HepG2 (cell line): ENCODE results near the gene CRISPLD2. TPM values are rescaled to one million over a fixed set of nuclear protein-coding genes. Genes with fewer than 3 reads are reported as not detected.

ENCODE experiments used
- ATF2 ChIP-seq: sonication (generic); formaldehyde crosslinking; IDR thresholded peaks from 2 replicates; pipeline ENCODE4 v1.4.0; 2020; ENCODE audit warnings: missing genetic modification reagents
- CENPX ChIP-seq: sonication (generic); formaldehyde crosslinking; IDR thresholded peaks from 2 replicates; pipeline ENCODE4 v1.9.0; 2021; ENCODE audit warnings: mild to moderate bottlenecking, missing genetic modification reagents, moderate library complexity
- DMTF1 ChIP-seq: sonication (generic); formaldehyde crosslinking; IDR thresholded peaks from 2 replicates; pipeline ENCODE4 v1.4.0; 2020; ENCODE audit warnings: mild to moderate bottlenecking, missing genetic modification reagents
- FOXP4 ChIP-seq: sonication (generic); formaldehyde crosslinking; IDR thresholded peaks from 2 replicates; pipeline ENCODE4 v1.4.0; 2020; ENCODE audit warnings: missing genetic modification reagents
- GATA4 ChIP-seq: sonication (generic); IDR thresholded peaks from 2 replicates; pipeline ENCODE4 v1.6.1; 2016; ENCODE audit warnings: antibody characterized with exemption, low read depth, borderline replicate concordance
- HMGXB4 ChIP-seq, 2 experiments: sonication (generic) in 1 of 2; formaldehyde crosslinking in 1 of 2; IDR thresholded peaks; 2 replicates each; pipeline versions ENCODE4 v1.4.0 to v1.6.1; 2018 to 2020; ENCODE audit warnings: missing genetic modification reagents in 2 of 2, borderline replicate concordance in 1 of 2, low read depth in 1 of 2, mild to moderate bottlenecking in 1 of 2, missing biosample characterization in 1 of 2
- MIER2 ChIP-seq: IDR thresholded peaks from 2 replicates; pipeline ENCODE4 v1.6.1; 2016; ENCODE audit warnings: missing biosample characterization, missing genetic modification reagents
- PRMT3 ChIP-seq: sonication (generic); formaldehyde crosslinking; IDR thresholded peaks from 2 replicates; pipeline ENCODE4 v1.8.1; 2022; ENCODE audit warnings: low read depth, mild to moderate bottlenecking, moderate library complexity, missing genetic modification reagents, borderline replicate concordance
- TEAD2 ChIP-seq: sonication (generic); formaldehyde crosslinking; IDR thresholded peaks from 2 replicates; pipeline ENCODE4 v1.9.0; 2021; ENCODE audit warnings: missing genetic modification reagents
- ZBTB49 ChIP-seq: sonication (generic); formaldehyde crosslinking; IDR thresholded peaks from 2 replicates; pipeline ENCODE4 v1.4.0; 2020; ENCODE audit warnings: missing genetic modification reagents, borderline replicate concordance
- ZNF232 ChIP-seq: sonication (generic); formaldehyde crosslinking; IDR thresholded peaks from 2 replicates; pipeline ENCODE4 v1.4.0; 2020; ENCODE audit warnings: missing genetic modification reagents, borderline replicate concordance
- ZNF501 ChIP-seq: sonication (generic); formaldehyde crosslinking; IDR thresholded peaks from 2 replicates; pipeline ENCODE4 v1.5.1; 2020; ENCODE audit warnings: mild to moderate bottlenecking, moderate library complexity, missing genetic modification reagents
- ZNF574 ChIP-seq: sonication (generic); formaldehyde crosslinking; IDR thresholded peaks from 2 replicates; pipeline ENCODE4 v1.4.0; 2020; ENCODE audit warnings: missing genetic modification reagents
- polyA plus RNA-seq, 8 experiments: library from polyadenylated mRNA; depleted of rRNA in 3 of 8; stranded (reverse) in 7 of 8; unstranded in 1 of 8; fragments of >200 nt; fragmentation: Illumina TruSeq in 4 of 8; extraction: Trizol in 4 of 8; gene quantifications; 2 replicates each; pipeline versions ENCODE4 v1.2.1 to v1.2.3, GENCODE V29; 2011 to 2016; ENCODE audit warnings: low read depth in 4 of 8, missing spikeins in 1 of 8, mixed read lengths in 1 of 8; ENCODE audit not compliant: insufficient read depth in 1 of 8
- total RNA-seq, 5 experiments: library from RNA; depleted of rRNA; stranded (reverse); fragments of >200 nt; fragmentation: Illumina TruSeq; extraction: Trizol; gene quantifications; 2 replicates each; pipeline ENCODE4 v1.2.3, GENCODE V29; 2016; ENCODE audit warnings: low read depth in 1 of 5

The CRISPLD2 gene
- total and polyA plus RNA-seq, 2 of the 13 experiments (the other 11 are each of a cell fraction or from before 2014, with no cell fraction given): 0.04 to 0.31 TPM

GRCh38 chr16:84947996-84948850, 128.4 kb downstream of the CRISPLD2 start (continued):
- TF ChIP-seq ZNF232: peak; percentile 56; the same call in 1 of the 2 replicates
- no peak for TF ChIP-seq ATF2
- no peak for TF ChIP-seq ZBTB49 (CRISPR knock-in tag)
- peak; percentile 43 for TF ChIP-seq ZNF501 (CRISPR knock-in tag)
- TF ChIP-seq DMTF1 (CRISPR knock-in tag): no peak
- TF ChIP-seq MIER2 (CRISPR knock-in tag): no peak
- TF ChIP-seq ZNF574 (CRISPR knock-in tag): no peak
- 0 out of 2 replicates have a peak, but pooled peaks have one; percentile 18 for TF ChIP-seq GATA4
- 0 out of 4 replicates have a peak, but pooled peaks have one; percentile 28 to 34 for TF ChIP-seq HMGXB4 (CRISPR knock-in tag; IDR thresholded peaks at IDR 0.05; ENCODE audit: borderline replicate concordance in 1 of 2, low read depth in 1 of 2)
- peak; percentile 26; the same call in 1 of the 2 replicates for TF ChIP-seq FOXP4 (CRISPR knock-in tag)
- no peak for TF ChIP-seq CENPX (CRISPR knock-in tag)
- TF ChIP-seq TEAD2 (CRISPR knock-in tag): no peak
- TF ChIP-seq PRMT3 (CRISPR knock-in tag): no peak
